ENCODE measurements around the gene CLSTN2.

Gene CLSTN2

DNA sequence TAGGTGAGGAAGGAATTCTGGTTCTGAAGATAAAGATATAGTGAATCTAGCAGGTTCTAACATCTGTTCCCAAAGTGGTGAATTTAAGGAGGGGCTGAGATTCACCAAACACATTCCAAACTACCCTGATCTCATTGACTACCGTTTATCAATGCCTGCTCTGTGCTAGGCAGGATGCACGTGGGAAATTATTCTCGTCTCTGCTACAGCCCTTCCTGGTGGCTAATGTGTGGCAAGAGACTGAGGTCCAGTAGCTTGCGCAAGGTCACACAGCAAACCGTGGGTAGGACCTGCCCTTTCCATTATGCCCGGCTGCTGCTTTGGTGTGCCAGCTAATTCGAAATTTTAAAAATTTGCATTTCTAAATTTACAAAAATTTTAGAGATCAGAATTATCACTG, 533.4 kb downstream of the CLSTN2 start:
- DNase-seq = no peak

DNA sequence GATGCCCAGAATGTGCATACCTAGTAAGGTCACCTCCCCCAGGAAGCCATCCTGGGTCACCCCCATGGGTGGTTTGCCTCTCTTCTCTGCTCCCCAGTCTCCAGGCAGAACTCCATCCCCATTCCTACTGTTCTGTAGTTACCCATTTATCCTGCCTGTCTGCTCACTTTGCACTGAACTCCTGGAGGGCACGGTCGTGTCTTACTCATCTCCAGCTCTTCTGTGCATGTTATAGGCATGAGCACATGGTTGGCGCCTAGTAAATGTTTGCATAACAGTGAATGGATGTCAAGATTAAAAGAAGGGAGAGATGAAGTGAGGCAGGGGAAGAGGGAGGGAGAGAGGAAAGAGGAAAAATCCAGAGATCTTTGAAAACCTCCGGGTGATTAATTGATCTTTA, 534.5 kb downstream of the CLSTN2 start:
- no peak for DNase-seq

DNA sequence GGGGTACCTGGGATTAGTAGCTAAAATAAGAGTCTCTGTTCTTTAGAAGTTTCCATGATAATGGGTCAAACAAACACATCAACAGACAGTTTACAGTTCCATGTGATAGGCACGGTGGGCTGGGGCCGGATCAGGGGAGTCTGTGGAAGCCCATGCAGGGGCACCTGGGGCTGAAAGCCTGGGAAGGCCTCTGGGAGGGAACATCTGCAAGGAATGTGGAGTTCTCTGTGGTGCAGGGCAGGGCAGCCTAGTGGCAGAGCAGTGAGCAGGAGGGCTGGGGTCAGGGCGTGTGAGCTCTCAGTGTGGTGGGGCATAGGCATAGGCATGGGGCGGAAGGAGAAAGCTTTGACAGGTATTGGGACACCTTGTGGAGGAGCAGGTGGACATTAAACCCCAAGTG, 535.2 kb downstream of the CLSTN2 start:
- no peak for DNase-seq

DNA sequence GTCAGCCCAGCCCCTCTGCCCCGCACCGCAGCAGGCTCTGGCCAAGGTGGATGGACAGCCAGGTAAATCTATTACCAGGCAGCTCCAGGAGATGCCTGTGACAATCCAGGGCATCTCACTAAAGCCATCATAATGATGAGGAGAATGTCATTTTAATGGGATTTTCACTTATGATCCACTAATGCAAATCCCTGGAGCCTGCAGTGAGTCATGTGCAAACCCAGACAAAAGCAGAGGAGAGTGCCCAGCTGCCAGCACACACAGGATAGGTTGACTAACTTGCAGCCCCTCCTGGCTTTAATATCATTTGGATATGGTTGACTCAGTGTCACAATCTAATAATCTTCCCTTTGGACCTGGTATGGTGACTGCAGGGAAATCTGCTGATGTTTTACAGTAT, 536.0 kb downstream of the CLSTN2 start:
- no peak for DNase-seq

DNA sequence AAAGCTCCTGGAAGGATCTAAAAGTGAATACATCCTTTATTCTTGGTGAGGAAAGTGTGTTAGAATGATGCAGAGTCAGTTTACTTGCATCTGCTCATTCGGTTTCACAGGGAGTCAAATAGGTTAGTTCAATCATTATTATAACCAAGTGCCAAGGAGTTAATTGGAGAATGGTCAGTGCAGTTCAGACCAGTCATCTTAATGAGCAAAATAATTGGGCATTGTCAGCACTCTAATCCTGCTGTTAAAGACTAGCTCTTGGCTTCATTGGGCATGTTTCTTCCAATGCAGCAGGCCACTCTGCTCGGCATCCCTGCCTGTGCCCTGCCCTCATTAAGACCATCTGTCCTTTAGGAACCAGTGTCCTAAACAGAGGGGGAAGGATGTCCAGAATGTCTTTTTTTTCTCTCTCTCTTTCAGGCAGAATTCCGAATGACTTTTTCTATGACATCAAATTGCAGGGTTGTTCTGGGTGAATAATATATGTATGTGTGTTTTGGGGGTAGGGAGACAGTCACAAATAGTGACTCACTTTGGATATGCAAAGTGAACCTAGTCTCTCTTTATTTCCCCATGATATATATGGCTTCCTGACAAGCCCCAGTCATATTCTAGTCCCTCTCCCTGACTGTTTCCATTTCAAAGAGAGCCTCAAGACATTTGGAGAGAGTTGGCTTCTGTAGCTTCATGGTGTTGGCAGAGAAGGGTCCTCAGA, 537.5 kb downstream of the CLSTN2 start:
- no peak for DNase-seq

DNA sequence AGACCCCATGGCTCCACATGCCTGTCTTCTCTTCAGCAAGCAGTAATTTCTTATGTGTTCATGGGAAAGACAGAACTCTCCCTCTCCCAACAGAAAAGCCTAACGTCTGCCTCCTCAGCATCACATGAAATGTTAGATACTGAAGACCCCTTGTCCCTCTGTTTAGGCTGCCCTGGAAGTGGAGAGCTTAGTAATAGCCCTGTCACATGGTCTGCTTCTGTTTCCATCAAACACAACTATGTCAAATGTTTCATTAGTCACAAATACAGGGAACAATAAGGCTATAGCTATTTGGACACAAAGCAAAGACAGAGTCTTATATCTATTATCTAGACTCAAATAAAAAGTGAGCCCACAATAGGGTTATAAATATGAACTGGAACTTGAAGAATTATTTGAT, 552.6 kb downstream of the CLSTN2 start:
- no peak for DNase-seq

DNA sequence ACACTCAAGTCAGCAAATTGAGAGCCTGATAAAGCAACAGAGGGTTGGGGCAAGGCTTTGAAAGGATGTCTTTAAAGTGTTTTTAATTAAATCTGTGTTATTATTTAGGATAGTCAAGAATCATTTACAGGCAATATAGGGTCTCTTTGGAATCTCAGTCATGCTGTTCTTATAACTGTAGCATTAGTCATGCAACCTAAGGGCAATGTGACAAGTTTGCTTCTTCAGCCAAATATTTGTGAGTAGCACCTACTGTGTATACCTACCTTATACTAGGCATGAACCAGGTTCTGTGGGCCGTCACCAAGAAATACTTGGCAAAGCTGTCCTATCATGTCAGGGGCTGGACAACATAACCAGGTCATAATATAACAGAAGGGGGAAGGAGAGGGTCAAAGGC, 558.3 kb downstream of the CLSTN2 start:
- DNase-seq = no peak

DNA sequence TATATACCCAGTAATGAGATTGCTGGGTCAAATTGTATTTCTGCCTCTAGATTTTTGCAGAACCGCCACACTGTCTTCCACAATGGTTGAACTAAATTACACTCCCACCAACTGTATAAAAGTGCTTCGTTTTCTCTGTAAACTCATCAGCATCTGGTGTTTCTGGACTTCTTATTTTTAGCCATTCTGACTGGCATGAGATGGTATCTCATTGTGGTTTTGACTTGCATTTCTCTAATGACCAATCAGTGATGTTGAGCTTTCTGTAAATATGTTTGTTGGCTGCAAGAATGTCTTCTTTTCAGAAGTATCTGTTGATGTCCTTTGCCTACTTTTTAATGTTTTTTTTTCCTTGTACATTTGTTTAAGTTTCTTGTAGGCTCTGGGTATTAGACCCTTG, 560.0 kb downstream of the CLSTN2 start:
- DNase-seq = no peak

DNA sequence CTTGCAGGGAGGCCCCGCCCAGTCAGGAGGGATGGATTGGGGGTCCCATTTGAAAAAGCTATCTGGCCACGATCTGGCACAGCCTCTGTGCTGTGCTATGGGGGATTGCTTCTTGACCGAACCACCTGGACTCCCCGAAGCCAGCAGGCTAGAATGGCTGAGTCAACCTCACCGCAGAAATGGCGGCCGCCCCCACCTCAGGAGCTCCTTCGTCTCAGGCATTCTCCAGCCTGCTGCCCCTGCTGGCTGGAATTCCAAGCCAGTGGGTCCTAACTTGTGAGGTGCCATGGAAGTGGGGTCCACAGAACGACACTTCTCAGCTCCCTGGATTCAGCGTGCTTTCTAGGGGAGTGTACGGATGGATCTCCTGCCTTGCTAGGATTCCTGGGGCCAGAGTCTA, 562.3 kb downstream of the CLSTN2 start:
- DNase-seq = no peak

DNA sequence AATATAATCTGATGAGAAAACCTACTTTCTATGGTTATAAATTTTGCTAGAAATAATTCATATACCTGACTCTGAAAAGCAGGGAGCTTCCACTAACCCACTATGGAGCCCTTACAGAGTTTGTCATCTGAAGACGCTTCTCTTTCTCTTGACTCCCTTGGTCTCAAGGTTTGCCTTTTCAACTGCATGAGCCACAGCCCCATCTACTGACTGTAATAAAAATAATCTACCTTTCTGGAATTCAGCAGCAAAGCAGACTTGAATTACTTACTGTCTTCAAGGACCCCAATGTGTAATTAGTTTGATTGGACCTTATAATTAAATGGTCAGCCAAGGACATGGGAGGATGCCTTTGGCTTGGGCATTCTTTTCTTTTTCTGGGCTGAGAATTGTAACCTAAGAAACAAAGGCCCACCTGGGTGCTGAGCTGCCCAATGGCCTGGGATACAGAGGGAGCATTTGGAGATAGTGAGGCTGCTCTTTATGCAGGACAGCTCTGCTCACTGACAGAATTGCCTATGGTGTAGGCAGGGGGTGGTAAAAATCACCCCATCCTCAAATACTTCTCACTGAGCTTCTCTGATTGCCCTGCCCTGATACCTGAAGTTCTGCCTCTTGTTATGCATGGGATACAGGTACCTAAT, 564.3 kb downstream of the CLSTN2 start:
- no peak for DNase-seq

DNA sequence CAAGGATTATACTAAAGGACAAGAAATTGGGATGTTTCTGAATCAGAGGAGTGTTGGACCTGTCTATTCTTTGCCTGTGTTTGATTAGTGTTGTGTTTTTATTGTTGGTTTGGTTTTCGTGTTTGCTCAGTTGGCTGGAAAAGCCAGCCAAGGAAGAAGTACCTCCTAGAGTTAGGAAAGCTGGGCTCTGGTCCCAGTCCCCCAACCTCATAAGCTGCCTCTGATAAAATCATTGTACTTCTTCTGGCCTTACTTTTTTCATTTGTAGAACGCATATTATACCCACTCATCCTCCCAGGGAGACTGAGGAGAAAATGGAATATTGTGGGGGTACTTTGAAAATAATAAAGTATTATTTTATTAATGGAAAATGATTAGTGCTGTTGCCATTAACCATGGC, 565.5 kb downstream of the CLSTN2 start:
- no peak for DNase-seq

DNA sequence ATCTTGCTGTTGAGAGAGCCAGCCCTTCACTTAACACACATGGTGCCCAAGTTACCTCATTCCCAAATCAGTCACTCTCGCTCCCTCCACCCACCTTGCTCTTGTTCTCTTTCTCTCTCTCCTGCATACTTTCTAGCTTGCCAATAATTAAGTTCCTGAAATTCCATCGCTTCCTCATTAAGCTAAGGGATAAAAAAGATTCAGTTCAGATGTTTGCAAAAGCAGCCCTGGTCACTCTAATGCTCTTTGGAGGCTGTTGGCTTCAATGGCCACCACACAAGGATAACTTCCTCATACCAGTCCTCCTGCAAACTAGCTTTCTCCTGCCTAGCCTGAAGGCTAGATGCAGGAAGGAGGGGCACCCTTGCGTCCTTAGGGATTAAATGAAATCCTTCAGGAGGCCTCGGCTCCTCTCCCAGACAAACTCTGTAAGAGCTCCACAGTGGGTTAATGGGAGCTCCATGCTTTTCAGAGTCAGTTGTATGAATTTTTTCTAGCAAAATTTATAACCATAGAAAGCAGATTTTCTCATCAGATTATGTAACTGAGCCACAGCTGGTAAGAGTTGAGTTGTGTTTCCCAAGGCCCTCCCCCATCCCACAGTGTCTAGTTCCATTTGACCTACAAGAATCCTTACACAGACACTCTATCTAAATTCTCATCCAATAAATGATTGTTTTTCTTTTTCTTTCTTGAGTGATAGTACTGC, 566.2 kb downstream of the CLSTN2 start:
- no peak for DNase-seq

DNA sequence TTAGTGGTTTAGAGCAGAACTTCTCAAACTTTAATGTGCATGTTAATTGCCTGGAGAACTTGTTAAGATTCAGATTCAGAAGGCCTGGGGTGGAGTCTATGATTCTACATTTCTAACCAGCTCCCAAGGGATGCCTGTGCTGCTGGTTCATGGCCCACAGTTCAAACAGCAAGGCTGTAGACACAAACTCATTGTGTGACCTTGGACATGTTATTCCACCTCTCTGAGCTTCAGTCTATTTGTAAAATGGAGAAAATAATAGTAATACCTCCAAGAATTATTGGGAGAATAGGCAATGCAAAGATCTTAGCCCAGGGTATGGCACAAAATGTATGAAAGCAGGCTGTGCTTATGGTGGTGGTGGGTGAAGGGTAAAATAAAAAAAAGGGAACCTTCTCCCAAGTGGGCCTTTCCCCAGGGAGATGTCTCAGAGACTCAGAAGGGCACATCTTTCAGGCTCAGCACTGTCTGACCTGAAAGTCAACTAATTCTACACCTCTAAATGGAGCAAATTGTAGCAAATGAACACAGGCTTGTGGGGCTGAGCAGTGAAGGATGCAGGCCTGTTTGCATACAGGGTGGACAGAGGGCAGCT, 566.9 kb downstream of the CLSTN2 start:
- DNase-seq = no peak

DNA sequence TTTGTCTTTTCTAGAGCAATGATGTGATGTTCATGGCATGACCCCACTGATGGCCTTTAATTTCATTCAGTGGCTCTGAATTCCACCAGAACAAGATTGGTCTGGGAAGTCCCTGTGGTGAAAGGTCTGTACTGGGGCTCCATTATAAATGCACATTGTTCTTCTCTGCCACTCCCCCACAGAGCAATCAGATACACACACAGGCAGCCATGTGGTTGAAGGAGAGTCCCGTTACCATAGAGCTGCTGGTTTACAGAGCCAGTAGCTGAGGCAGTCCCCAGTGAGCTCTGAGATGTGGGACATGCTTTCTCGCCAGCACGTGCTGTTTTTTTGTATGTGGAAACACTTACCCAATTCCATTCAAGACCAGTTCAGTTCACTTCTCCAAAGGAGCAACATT, 570.2 kb downstream of the CLSTN2 start:
- no peak for DNase-seq

DNA sequence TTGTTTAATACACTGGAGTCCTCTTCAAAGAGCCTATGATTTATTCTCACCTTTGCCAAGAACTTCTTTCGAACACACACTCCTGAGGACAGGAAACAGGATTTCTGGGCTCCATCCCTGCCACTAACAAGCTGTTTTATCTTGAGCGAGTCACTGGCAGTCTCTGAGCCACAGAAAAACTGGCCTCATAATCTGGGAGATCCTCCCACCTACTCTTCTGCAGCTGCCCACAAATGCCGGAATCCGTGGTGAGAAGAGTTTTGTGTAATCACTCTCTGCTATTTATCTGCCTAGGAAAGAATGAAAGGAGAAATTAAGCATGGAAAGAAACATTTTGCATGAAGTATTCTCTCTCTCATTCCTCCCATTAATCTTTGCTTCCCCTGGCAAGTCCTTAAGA, 570.9 kb downstream of the CLSTN2 start:
- no peak for DNase-seq

DNA sequence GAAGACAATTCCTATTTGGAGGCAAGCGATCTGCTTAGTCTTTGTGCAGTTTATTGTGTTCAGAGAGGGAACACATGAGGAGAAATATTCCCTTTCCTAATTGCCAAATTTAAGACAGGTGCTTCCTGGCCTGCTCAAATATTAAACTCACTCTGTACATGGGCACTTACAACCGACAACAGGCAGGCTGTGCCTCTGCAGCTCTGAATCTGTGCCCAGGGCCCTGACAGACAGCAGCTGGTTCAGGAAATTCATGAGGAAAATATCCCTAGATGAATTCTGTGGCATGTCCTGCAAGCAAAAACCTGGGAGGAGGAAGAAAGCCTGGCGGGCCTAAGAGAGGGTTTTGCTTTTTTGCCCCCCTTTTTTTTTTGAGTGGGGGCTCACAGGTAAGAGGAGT, 573.6 kb downstream of the CLSTN2 start:
- no peak for DNase-seq

DNA sequence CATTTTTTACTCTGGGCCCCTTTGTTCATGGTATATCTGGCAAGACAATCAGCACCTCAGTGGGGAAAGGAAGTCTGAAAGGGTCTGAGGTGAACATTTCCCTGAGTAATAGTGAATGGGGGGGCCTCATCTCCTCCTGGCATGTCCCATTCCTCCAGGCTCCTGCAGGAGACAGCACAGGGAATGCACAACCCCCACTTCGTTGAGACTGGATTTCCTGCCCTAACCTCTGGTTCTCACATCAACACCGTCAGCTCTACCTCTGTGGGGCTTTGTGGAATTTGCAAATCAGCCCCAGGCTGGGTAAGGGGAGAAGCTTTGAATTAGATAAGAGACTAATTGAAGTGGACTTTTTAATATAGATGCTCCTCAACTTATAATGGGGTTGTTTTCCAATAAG, 574.5 kb downstream of the CLSTN2 start:
- DNase-seq = no peak

DNA sequence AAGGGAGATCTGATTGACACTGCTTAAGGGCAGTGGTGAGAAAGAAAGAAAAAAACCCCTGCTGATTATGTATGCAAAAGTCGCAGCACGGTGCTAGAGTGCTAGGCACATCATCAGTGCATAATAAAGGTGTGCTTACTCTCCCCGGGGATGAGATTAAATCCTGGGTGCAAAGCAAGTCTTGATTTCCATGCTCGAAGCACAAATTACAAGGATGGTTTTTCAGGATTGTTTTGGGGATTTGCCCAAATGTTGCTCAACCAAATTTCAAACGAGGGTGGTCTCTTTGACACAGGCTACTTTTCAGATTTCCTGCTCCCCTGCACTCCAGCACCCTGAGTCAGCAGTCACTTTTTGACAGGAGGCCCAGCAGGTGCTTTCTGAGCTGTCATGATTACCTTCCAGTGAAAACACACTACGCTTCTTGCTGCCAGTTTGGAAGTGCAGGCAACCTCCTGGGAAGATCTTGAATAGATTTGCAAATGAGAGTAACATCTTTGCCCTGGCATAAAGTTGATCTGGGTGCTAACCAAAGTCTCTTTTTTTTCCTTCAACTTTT, 575.4 kb downstream of the CLSTN2 start:
- DNase-seq = no peak

DNA sequence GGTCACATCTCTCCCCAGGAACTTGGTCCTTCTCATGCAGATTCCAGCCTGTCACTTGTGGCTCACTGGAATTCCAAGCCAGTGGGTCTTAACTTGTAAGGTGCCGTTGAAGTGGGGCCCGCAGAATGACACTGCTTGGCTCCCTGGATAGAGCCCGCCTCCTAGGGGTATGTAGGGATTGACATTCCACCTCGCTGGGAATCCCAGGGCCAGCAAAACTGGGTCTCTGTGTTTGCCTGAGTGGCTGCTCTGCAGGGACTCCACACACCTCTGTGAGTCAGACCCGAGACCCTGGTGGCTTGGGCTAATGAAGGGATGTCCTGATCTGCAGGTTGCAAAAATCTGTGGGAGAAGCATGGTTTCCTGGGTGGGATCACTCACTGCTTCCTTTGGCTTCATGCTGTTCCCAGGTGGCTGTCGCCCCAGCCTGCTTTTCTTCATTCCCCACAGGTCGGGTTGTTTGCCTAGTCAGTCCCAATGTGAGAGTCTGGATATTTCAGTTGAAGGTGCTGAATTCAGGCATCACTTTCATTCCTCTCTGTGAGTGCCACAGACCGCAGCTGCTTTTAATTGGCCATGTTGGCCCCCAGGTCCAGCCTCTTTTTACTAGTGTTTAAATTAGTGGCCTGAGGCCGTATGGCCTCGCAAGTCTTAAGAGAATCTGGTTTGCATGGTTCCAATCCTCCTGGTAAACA, 586.9 kb downstream of the CLSTN2 start:
- DNase-seq = no peak

DNA sequence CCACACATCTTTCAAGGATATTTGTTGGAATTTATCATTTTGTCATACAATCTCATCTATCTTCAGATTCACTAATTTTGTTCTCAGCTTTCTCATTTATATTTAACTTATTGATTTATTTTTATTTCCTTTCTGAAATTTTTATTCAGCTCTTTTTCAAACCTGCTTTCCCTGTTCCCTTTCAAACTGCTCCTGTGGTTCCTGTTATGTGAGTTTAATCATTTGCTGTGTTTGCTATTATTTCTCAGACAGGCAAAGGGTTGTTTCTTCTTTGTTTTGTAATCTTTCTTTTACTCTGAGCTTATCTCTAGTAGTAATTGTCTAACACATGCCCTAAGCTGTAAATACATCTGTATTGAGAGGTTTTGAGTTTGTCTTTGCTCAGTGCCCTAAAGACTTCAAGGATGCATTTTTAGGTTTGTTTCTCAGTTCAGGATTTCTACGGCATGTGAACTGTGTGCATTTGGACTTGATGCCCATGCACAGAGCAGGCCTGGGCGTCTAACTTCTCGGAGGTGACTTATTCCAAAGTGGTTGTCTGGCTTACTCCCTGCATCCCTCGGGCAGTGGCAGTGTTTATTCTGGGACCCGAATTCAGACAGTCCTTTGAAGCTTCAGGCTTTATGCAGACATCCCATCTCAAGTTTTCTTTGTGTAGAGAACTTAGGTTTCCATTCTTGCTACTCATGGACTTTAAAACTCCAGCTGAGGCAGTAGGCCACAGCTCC, 587.8 kb downstream of the CLSTN2 start:
- DNase-seq = no peak

DNA sequence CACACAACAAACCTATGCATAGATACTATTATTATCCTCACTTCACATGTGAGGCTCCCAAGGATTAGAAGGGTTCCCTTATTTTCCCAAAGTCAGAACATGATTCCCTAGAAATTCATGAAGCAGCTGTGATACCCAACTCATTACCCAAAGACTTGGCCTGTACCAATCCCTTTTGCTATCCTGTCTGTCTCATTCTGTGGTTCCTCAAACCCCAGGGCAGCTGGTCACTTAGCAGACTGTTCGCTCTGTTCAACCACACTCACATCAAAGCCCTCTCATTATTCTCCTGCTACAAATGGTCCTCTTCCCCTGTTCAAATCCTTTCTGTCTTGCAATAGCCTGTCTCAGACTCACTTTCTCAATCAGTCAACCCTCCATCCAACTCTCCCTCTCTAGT, 588.6 kb downstream of the CLSTN2 start:
- DNase-seq = no peak

DNA sequence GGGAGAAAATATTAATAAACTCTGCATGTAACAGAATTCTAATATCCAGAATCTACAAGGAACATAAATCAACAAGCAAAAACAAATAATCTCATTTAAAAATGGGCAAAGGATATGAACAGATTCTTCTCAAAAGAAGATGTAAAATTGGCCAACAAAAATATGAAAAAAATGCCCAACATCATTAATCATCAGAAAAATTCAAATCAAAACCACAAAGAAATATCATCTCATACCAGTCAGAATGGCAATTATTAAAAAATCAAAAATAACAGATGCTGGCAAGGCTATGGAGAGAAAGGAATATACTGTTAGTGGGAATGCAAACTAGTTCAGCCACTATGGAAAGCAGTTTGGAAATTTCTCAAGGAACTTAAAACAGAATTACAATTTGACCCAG, 592.2 kb downstream of the CLSTN2 start:
- DNase-seq = no peak
